ENCODE data around the gene CNTNAP2.

DNA sequence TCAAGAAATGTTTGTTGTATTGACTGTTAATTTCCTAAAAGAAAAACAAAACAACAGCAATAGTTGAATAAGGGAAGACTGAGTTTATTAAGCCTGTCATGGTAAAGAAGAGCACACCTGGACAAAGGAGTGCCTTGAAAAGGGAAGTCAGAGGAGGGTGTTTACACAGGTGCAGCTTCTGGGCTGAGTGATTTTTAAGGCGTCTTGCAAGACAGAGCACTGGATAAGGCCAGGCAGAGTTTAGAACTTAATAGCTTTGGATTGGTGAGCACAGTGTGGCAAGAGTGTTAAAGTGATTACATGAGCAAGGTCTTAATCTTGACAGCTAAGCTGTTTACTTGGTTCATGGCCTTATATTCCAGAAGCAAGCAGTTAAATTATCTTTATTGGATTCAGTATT lies 423.2 kb downstream of the CNTNAP2 start:
- TF ChIP-seq POLR2A (IDR thresholded peaks at IDR 0.05; ENCODE audit: low read length): no peak
- TF ChIP-seq GATA1 (IDR thresholded peaks at IDR 0.05; ENCODE audit: low read depth, low read length): no peak
